Activated CD4-positive, alpha-beta T cell treated with anti-CD3 and anti-CD28 coated beads for 24 hours (primary cell): Measurements from ENCODE around the gene INHBA.

Source experiments
- DNase-seq, 2 donors: peaks; one replicate each; pipeline ENCODE4 v3.0.0-alpha.2; 2020; ENCODE audit warnings: low read depth in 2 of 2

The INHBA gene

GRCh38 chr7:41688906-41689305, 14.0 kb downstream of the INHBA start:
- DNase-seq = no peak

- no peak for DNase-seq
These were observed 14.8 kb downstream of the INHBA start for GRCh38 chr7:41688012-41688625.

- no peak for DNase-seq
These were observed 17.2 kb downstream of the INHBA start for GRCh38 chr7:41685684-41686083.

GRCh38 chr7:41682422-41682821, 20.5 kb downstream of the INHBA start:
- DNase-seq = no peak

GRCh38 chr7:41679566-41679965, 23.3 kb downstream of the INHBA start:
- DNase-seq = no peak

- no peak for DNase-seq
These were observed 28.3 kb downstream of the INHBA start for GRCh38 chr7:41674505-41675023.

GRCh38 chr7:41661596-41661995, 41.3 kb downstream of the INHBA start:
- no peak for DNase-seq

- DNase-seq = no peak
These were observed 43.4 kb downstream of the INHBA start for GRCh38 chr7:41659539-41659938.

- no peak for DNase-seq
These were observed 46.5 kb downstream of the INHBA start for GRCh38 chr7:41656366-41656765.

- no peak for DNase-seq
These were observed 47.5 kb downstream of the INHBA start for GRCh38 chr7:41655426-41655825.

GRCh38 chr7:41652267-41652666, 50.6 kb downstream of the INHBA start:
- no peak for DNase-seq

- no peak for DNase-seq
These were observed 54.4 kb downstream of the INHBA start for GRCh38 chr7:41648501-41648900.

GRCh38 chr7:41643616-41644015, 59.3 kb downstream of the INHBA start:
- no peak for DNase-seq

GRCh38 chr7:41641665-41642014, 61.2 kb downstream of the INHBA start:
- no peak for DNase-seq

- no peak for DNase-seq
These were observed 61.8 kb downstream of the INHBA start for GRCh38 chr7:41641011-41641664.

GRCh38 chr7:41640487-41640886, 62.4 kb downstream of the INHBA start:
- DNase-seq = no peak

GRCh38 chr7:41637049-41637448, 65.8 kb downstream of the INHBA start:
- no peak for DNase-seq
